ENCODE measurements around the gene NKG7.
A peak's percentile ranks its signal among the peaks of the same experiment; 100 is the strongest.

NKG7 gene

GRCh38 chr19:51357952-51358351 lies 14.5 kb downstream of the NKG7 start:
- no peak for DNase-seq

DNA sequence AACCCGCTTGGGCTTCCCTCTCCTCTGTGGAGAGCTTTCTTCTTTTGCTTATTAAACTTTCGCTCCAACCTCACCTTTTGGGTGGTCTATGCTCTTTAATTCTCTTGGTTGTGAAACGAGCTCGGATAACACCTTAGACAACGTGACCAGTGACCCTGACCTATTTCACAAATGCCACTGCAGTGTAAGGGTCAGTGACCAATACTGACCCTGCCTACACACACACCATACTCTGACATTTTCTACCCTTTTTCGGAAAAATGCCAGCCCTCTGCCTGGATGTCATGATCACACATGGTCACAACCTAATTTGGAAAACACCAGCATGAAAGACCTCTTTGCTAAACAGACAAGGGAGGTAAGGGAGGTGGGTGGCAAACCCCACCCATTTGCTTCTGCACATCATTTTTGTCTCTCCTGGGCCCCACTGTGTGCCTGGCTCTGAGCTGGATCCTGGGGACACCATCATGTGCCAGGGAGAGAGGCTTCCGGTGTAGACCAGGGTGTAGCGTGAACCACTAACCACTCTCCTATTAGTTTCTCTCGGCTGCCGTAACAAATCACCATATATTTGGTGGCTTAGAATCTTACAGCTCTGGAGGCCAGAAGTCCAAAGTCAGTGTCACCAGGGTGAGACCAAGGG lies 16.2 kb downstream of the NKG7 start:
- no peak for DNase-seq

GRCh38 chr19:51354742-51355148 lies 17.7 kb downstream of the NKG7 start:
- DNase-seq = no peak

- DNase-seq = no peak
Observed at GRCh38 chr19:51354103-51354741, 18.2 kb downstream of the NKG7 start.

DNA sequence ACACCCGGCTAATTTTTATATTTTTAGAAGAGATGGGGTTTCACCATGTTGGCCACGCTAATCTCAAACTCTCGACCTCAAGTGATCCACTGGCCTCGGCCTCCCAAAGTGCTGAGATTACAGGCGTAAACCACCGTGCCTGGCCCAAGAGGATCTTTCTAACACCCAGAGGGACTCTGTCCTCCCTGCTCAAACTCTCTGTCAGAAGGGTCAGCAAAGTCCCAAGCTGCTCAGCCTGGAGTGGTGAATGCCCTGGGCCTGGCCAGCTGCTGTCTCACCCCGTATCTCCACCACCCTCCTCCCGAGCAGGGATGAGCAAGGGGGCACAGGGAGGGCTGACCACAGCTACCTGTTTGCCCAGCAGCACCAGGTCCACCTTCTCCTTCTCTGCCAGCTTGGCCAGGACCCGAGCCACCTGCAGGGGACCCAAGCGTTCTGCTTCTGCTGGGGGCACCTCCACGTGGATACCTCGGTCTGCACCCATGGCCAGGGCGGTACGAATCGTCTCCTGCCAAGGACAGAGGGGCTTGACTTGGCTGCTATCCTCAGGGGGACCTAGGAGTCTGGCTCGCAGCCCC lies 19.6 kb downstream of the NKG7 start:
- DNase-seq = no peak

GRCh38 chr19:51351266-51351990 lies 21.0 kb downstream of the NKG7 start:
- no peak for DNase-seq

GRCh38 chr19:51347209-51347928 lies 25.1 kb downstream of the NKG7 start:
- no peak for DNase-seq

- no peak for DNase-seq
Observed at GRCh38 chr19:51346742-51347141, 25.7 kb downstream of the NKG7 start.

DNA sequence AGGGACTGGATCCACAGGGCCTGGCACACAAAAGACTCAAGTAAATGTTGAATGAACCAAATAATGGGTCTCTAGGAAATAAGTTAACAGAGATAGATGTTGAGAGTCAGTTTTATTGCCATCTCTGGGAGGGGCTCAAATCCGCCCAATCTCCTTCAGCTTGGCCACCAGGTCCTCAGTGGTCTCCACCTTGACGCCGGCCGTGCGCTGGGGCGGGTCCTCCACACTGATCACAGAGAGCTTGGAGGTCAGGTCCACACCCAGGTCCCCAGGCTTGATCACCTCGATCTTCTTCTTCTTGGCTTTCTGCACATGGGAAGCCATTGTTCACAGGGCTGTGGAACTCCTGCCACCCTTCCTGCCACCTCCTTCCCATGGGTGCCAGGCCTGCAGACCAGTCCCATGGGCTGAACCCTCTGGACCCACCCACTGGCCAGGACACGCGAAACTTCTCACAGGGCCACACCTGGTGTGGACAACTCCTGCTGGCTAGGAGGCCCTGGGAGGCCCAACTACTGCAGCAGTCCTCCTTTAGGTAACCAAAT lies 27.3 kb downstream of the NKG7 start:
- no peak for DNase-seq

DNA sequence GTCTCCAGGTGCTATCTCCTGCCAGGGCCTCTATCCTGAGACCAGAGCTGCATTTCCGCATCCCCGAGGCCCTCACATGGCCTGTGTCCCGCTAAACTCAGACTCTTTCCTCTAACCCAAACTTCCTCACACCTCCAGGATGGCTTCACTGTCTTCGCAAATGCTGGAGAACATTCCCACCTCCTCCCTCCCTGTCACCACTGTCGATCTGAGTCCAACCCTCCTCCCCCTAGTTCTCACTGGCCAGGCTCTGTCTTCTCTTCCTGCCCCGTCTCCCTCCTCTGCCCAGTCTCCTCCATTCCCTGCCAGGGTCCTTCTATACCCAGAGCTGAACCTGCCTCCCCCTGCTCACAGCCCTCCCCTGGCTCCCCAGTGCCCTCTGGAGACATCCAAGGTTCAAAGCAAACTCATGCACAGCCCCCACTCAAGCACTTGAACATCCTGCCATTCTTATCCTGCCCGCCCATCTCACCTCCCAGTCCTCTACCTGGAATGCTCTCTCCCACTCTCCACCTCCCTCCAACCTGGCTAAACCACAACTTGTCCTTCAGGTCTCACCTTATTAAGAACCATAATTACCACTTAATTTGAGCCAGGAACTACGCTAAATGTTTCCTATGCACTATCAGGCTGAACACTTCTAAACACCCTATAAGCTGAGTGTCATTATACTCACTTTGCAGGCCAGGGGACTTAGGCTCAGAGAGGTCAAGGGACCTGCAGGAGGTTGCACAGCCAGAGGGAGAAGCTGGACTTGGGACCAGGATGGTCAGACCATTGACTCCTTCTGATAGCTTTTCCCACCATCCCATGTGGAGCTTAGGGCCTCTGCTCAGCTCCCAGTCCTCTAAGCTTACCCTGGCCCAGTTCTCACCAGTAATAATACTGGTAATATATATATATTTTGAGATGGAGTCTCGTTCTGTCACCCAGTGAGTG lies 29.6 kb downstream of the NKG7 start:
- DNase-seq = no peak

DNA sequence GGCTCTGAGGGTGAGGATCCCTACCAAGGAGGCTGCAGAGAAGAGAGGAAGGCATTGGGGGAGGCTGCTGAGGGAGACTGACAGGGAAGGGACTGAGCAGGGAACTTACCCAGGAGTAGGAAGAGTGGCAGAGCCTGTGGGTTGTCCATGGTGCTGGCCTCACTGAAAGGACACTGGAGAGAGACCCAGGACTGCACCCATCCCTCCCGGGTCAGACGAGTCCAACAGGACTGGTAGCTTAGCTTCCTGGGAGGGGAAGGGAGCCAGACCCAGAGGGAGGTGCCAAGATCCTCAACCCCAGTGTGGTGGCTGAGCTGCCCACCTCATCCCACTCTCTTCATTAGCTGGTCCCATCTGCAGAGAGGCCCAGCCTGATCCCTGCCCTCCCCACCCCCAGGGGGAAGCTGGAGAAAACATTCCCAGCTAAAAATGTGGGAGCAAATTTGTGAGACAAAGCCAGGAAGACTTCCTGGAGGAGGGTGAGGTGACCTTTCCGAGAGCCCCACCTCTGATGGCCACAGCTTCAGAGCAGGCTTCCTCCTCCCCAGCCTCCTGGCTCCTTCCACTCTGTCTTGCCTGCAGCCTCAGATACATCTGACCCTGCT lies 30.4 kb downstream of the NKG7 start, which contains the start of gene VSIG10L:
VSIG10L (minus strand) TSS at position 164 of the 605 bp plus-strand sequence; CDS start at position 149, 15 bp downstream.
- no peak for DNase-seq

- DNase-seq = no peak
Observed at GRCh38 chr19:51341066-51341465, 31.4 kb downstream of the NKG7 start.

DNA sequence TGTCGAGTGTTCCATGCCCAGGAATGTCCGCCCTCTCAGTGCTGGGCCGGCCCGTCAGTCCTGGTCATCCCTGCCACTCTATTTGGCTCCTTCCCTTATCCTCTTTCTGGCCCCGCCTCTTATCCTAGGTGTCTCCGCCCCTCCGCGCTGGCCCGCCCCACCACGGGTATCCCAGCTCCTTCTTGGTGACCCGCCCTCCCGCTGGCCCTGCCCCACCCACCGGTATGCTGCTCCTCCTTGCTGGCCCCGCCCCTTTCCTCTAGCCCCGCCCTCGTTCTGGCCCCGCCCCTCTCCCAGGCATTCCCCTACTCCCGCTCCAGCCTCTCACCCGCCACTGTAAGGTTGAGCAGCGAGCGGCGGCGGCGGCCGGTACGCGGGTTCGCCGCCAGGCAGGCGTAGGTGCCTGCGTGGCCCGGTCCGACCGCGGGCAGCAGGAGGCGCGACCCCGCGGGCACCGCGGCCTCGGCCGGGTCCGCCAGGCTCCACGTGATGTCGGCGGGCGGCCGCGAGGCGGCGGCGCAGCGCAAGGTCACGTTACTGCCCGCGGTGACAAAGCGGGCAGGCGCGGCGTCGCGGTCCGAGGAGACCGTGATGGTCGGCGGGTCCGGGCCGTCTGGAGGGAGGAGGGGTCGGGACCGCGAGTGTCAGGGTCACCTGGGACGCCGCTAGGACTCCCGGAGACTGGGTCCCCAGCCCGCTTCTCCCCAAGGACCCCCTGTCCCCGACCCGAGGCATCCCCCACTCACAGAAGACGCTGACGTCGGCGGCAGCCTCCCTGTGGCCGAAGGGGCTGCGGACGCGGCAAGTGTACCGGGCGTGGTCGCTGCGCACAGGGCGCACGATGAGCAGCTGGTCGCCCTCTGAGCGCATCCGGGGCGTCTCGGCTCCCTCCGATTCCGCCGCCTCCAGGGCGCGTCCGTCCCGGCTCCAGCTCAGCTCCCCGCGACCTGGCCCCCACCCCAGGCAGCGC lies 32.5 kb downstream of the NKG7 start:
- peak; percentile 90 for DNase-seq

DNA sequence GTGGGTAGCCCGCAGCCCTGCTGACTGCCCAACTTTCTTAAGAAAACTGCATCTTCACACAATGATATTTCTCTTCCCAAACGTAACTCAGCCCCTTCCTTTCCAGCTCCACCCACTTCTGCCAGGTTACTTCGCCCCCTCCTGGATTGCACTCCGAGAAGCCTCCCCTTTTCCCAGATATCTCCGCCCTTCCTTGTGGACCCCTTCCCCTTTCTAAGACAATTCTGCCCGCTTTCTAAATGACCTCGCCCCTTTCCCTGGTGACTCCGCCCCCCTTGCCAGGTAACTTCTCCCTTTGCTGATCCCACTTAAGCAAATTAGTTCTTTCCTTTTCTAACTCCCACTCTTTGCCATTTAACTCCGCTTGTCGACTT lies 33.2 kb downstream of the NKG7 start:
- DNase-seq = no peak

- peak; percentile 68 for DNase-seq
Observed at GRCh38 chr19:51338563-51339312, 33.7 kb downstream of the NKG7 start.

DNA sequence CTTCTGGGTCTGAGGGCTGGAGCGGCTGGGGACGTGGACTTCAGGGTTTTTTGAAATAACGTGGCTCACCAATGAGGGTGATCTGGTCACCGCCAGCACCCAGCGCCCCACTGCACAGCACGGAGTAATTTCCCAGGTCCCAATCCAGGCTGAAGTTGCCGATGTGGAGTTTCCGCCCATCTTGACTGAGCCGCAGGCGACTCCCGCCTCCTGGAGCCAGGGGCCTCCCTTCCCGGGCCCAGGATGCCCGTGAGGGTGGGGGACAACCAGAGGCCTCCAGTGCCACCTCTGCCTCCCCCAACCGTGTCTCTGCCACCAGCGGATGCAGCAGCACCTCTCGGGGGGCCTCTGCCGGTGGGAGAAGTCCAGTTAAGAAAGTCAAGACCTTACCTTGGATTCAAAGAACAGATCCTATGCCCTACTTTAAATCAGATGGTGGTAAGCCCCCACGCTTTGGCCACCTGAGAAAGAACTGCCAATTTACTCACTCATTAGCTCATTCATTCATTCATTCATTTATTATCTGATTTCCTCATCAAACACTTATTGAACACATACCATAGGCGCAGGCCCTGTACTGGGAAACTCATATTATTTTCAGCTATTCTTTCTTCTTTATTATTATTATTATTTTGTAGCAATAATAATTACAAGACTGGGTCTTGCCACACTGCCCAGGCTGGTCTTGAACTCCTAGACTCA lies 34.4 kb downstream of the NKG7 start:
- DNase-seq = no peak

DNA sequence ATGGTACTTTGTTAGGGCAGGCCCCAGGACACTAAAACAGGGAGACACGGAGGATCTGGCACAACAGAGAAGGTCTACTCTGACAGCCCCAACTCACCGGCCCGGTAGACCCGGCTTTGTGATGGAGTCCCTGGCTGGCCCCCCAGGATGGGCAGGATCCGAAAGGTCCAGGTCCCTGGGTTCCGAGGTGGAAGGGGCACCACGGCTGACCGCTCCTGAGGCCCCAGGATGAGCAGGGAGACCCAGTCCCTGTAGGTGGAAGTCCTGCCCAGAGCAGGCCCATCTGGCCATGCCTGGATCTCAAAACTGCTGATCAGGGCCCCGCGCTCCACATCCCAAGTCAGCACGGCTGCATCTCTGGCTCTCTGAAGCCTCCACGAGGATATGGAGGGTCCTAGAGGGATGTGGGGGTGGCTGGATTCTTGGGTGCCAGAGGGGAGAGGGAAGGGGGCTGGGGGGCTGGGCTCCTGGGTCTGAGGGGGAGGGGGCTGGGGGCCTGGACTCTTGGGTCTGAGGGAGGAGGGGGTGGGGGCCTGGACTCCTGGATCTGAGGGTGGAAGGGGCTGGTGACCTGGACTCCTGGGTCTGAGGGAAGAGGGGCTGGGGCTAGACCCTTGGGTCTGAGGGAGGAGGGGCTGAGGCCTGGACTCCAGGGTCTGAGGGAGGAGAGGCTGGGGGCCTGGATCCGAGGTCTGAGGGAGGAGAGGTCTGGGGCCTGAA lies 35.2 kb downstream of the NKG7 start:
- DNase-seq = no peak

All from NCI-H774 (cell line).